Mesodermal cell (in vitro differentiated cells): ENCODE data around the gene LIN28B.

Experiments used
- H3K27ac ChIP-seq: 2 replicates; pipeline ENCODE4 v1.7.0; 2013; ENCODE audit warnings: mild to moderate bottlenecking, low read depth, low read length, moderate library complexity; ENCODE audit not compliant: severe bottlenecking
- H3K36me3 ChIP-seq: 2 replicates; pipeline ENCODE4 v1.7.1; 2013; ENCODE audit warnings: mild to moderate bottlenecking, low read length, moderate library complexity; ENCODE audit not compliant: control insufficient read depth, insufficient read depth
- H3K4me1 ChIP-seq: one replicate; pipeline ENCODE4 v1.7.1; 2013; ENCODE audit warnings: mild to moderate bottlenecking, low read length; ENCODE audit not compliant: insufficient read depth, control insufficient read depth, poor library complexity, severe bottlenecking
- H3K4me3 ChIP-seq: 2 replicates; pipeline ENCODE4 v1.7.0; 2013; ENCODE audit warnings: low read length, control low read depth, mild to moderate bottlenecking; ENCODE audit not compliant: insufficient read depth, poor library complexity, severe bottlenecking; ENCODE audit errors: extremely low read depth
- H3K9me3 ChIP-seq: 2 replicates; pipeline ENCODE4 v1.7.1; 2013; ENCODE audit warnings: mild to moderate bottlenecking, low read length, moderate library complexity; ENCODE audit not compliant: control insufficient read depth
- WGBS, 2 experiments: methylation state at CpG; one replicate each; pipeline ENCODE4 v1.1.5; 2013; ENCODE audit warnings: missing lambda C conversion rate in 2 of 2; ENCODE audit not compliant: insufficient coverage in 2 of 2; 5-methylcytosine and 5-hydroxymethylcytosine counted together

Gene LIN28B

GRCh38 chr6:105038259-105038658, 81.4 kb downstream of the LIN28B start:
- no peaks in the 10 kb centered on the region for H3K4me1 ChIP-seq
- peak overlapping the region; percentile 43 for H3K27ac ChIP-seq
- H3K36me3 ChIP-seq: no peaks in the 10 kb centered on the region
- no peak overlapping the region for H3K4me3 ChIP-seq
- no peaks in the 10 kb centered on the region for H3K9me3 ChIP-seq
- 50 to 54% methylated on average over 1 of the region's 2 CpGs for WGBS, 2 experiments

DNA sequence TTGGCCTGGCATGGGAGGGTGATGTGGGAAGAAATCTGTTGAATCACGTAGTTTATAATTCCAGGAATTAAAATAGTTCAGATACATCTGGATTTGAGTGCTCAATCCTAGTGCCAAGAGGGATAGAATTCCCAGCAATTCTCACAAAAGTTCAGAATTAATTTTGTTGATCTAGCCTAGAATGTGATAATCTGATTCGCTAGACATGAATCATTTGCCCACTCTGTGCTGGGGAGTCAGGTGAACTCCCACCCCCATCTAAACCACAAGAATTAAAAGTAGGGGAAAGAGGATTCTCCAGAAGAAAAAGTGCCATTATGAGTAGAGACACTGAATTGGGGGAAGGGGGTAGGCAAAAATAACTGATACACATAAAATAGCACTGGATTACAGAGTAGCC, 85.0 kb downstream of the LIN28B start:
- no peaks in the 10 kb centered on the region for H3K4me1 ChIP-seq
- H3K4me3 ChIP-seq: no peak overlapping the region
- peaks cover 14% of the 10 kb centered on the region for H3K36me3 ChIP-seq
- WGBS, 2 experiments: 90 to 100% methylated on average over 1 of the region's 2 CpGs
- peaks cover 4% of the 10 kb centered on the region for H3K9me3 ChIP-seq
- no peak overlapping the region for H3K27ac ChIP-seq

- H3K9me3 ChIP-seq: peaks cover 4% of the 10 kb centered on the region
Observed at GRCh38 chr6:105042648-105043047, 85.7 kb downstream of the LIN28B start.

GRCh38 chr6:105043979-105044378, 87.1 kb downstream of the LIN28B start:
- Histone ChIP-seq H3K9me3 (peaks cover 4% of the 10 kb centered on the region), H3K36me3 (peaks cover 14% of the 10 kb centered on the region), H3K4me1 (no peaks in the 10 kb centered on the region), H3K4me3 (no peak overlapping the region), H3K27ac (no peak overlapping the region)
- no CpG with 5 or more reads among the region's 2 CpGs for WGBS, 2 experiments

More at GRCh38 chr6:105042648-105043047, 85.7 kb downstream of the LIN28B start:
- peak overlapping the region; percentile 47 for H3K27ac ChIP-seq
- peaks cover 14% of the 10 kb centered on the region for H3K36me3 ChIP-seq
- H3K4me3 ChIP-seq: no peak overlapping the region
- no peaks in the 10 kb centered on the region for H3K4me1 ChIP-seq

DNA sequence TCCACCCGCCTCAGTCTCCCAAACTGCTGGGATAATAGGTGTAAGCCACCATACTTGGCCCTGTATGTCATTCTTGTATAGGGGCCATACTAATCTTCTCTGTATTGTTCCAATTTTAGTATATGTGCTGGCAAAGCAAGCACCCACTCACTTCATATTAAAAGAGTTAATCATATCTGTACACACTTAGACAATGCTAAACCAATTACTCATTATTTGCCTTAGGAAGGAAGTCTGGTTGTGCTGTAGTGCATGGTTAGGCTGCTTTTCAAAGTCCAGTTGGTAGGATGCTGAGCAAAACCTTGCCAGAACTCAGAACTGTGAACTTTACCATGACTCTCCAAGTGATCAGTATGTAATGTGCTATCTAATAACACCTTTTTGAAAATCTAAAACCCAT, 88.6 kb downstream of the LIN28B start:
- Histone ChIP-seq H3K4me1 (no peaks in the 10 kb centered on the region), H3K27ac (no peak overlapping the region), H3K36me3 (peaks cover 14% of the 10 kb centered on the region), H3K4me3 (no peak overlapping the region), H3K9me3 (peaks cover 4% of the 10 kb centered on the region)
- WGBS, 2 experiments: 100% methylated on average over 1 of the region's 1 CpG; no CpG with 5 or more reads in 1 of the 2 experiments

GRCh38 chr6:105051941-105052471, 95.1 kb downstream of the LIN28B start:
- 84 to 95% methylated on average over 3 of the region's 3 CpGs for WGBS, 2 experiments
- Histone ChIP-seq H3K4me3 (no peak overlapping the region), H3K9me3 (no peaks in the 10 kb centered on the region), H3K36me3 (peaks cover 10% of the 10 kb centered on the region), H3K27ac (no peak overlapping the region), H3K4me1 (no peaks in the 10 kb centered on the region)

GRCh38 chr6:105056646-105057045, 99.7 kb downstream of the LIN28B start:
- Histone ChIP-seq H3K9me3 (no peaks in the 10 kb centered on the region), H3K36me3 (peaks cover 7% of the 10 kb centered on the region), H3K4me1 (peaks cover 4% of the 10 kb centered on the region), H3K4me3 (no peak overlapping the region), H3K27ac (no peak overlapping the region)
- WGBS, 2 experiments: 80 to 100% methylated on average over 1 to 2 of the region's 3 CpGs

GRCh38 chr6:105057160-105057559, 100.3 kb downstream of the LIN28B start:
- peaks cover 7% of the 10 kb centered on the region for H3K36me3 ChIP-seq
- WGBS, 2 experiments: no CpG with 5 or more reads among the region's 1 CpG
- no peak overlapping the region for H3K27ac ChIP-seq

DNA sequence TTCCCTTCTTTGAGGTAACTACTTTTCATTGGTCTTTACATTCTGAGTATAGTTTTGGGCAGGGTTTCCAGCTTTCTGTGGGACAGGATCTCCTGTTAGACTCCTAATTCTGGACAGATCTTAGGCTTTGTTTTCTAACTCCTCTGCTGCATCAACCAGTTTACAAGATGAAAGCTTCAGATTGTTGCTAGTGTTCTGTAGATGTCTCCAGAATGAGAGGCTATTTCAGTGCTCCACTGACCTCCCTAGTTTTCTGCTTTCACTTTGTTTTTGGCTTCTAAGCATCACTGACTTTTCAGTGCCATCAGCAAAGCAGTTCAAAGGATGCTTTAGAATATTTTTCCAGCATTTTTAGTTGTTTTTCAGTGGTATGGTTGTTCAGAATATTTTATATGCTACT, 101.4 kb downstream of the LIN28B start:
- Histone ChIP-seq H3K9me3 (no peaks in the 10 kb centered on the region), H3K27ac (peak overlapping the region; percentile 36), H3K4me1 (peaks cover 4% of the 10 kb centered on the region), H3K4me3 (no peak overlapping the region), H3K36me3 (peaks cover 7% of the 10 kb centered on the region)

More at GRCh38 chr6:105057160-105057559, 100.3 kb downstream of the LIN28B start:
- Histone ChIP-seq H3K9me3 (no peaks in the 10 kb centered on the region), H3K4me3 (no peak overlapping the region), H3K4me1 (peaks cover 4% of the 10 kb centered on the region)

- WGBS, 2 experiments: no CpG with 5 or more reads among the region's 4 CpGs
- no peaks in the 10 kb centered on the region for H3K9me3 ChIP-seq
- peaks cover 4% of the 10 kb centered on the region for H3K4me1 ChIP-seq
- peaks cover 7% of the 10 kb centered on the region for H3K36me3 ChIP-seq
- H3K27ac ChIP-seq: no peak overlapping the region
- H3K4me3 ChIP-seq: no peak overlapping the region
Observed at GRCh38 chr6:105058846-105059245, 101.9 kb downstream of the LIN28B start.

DNA sequence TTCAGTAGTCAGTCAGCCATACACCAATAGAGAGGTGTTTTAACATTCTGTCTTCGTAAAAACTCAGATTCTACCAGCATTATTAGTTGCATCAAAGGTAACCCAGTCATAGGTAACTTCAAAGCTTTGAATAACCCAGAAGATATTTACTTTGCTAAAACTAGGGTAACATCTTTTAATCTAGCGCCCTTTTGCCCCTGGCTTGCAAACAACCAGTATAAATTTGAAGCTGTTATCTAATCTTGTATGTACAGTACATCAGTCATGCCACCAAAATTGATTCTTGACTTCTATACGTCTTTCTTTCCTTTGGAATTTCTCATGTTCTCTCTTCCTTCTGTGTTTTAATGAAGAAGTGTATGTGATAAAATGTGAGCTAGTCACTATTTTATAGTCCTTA, 109.3 kb downstream of the LIN28B start:
- 100% methylated on average over 1 of the region's 3 CpGs; no CpG with 5 or more reads in 1 of the 2 experiments for WGBS, 2 experiments
- Histone ChIP-seq H3K9me3 (no peaks in the 10 kb centered on the region), H3K4me1 (no peaks in the 10 kb centered on the region), H3K4me3 (no peak overlapping the region), H3K27ac (no peak overlapping the region), H3K36me3 (peaks cover 5% of the 10 kb centered on the region)
